Loucy (cell line): Measurements from ENCODE around the gene RBP3.

Experiments used
- H2AFZ ChIP-seq: fragments of 200-600 bp; sonication (generic); 2 replicates; pipeline ENCODE4 v1.6.0; 2016; ENCODE audit warnings: antibody characterized with exemption, mild to moderate bottlenecking, low read length, moderate library complexity
- H3F3A ChIP-seq: fragments of 200-600 bp; 2 replicates; pipeline ENCODE4 v1.6.0; 2016; ENCODE audit warnings: antibody characterized with exemption, low read depth, mild to moderate bottlenecking
- H3K27me3 ChIP-seq: fragments of 200-600 bp; sonication (generic); 2 replicates; pipeline ENCODE4 v1.6.1; 2014; ENCODE audit warnings: low read length, mild to moderate bottlenecking; ENCODE audit not compliant: insufficient read depth, poor library complexity, severe bottlenecking
- H3K36me3 ChIP-seq: fragments of 200-600 bp; sonication (generic); 2 replicates; pipeline ENCODE4 v1.6.1; 2016; ENCODE audit warnings: low read length; ENCODE audit not compliant: insufficient read depth
- H3K4me1 ChIP-seq: fragments of 200-600 bp; sonication (generic); 2 replicates; pipeline ENCODE4 v1.5.1; 2014; ENCODE audit warnings: low read length, mild to moderate bottlenecking; ENCODE audit not compliant: insufficient read depth, poor library complexity, severe bottlenecking
- H3K4me2 ChIP-seq: fragments of 200-600 bp; sonication (generic); 2 replicates; pipeline ENCODE4 v1.6.0; 2014; ENCODE audit warnings: antibody characterized with exemption, low read length, low read depth, mild to moderate bottlenecking; ENCODE audit not compliant: poor library complexity, severe bottlenecking
- H3K4me3 ChIP-seq: fragments of 200-600 bp; sonication (generic); 2 replicates; pipeline ENCODE4 v1.5.1; 2014; ENCODE audit warnings: low read length, mild to moderate bottlenecking, mixed read lengths; ENCODE audit not compliant: poor library complexity, severe bottlenecking
- H3K79me2 ChIP-seq: fragments of 200-600 bp; sonication (generic); 2 replicates; pipeline ENCODE4 v1.6.1; 2014; ENCODE audit warnings: low read length; ENCODE audit not compliant: insufficient read depth
- H3K9ac ChIP-seq: fragments of 200-600 bp; sonication (generic); 2 replicates; pipeline ENCODE4 v1.6.0; 2014; ENCODE audit warnings: mild to moderate bottlenecking, low read depth, low read length, moderate library complexity; ENCODE audit not compliant: poor library complexity, severe bottlenecking
- H3K9me2 ChIP-seq: fragments of 200-600 bp; sonication (generic); replicated peaks from 2 replicates; pipeline ENCODE4 v1.6.1; 2016; ENCODE audit warnings: low read depth, low read length, mixed read lengths
- H3K9me3 ChIP-seq: fragments of 200-600 bp; sonication (generic); 2 replicates; pipeline ENCODE4 v1.6.1; 2014; ENCODE audit warnings: mild to moderate bottlenecking, antibody characterized with exemption, low read length, low read depth; ENCODE audit not compliant: insufficient read depth
- H4K20me1 ChIP-seq: fragments of 200-600 bp; sonication (generic); 2 replicates; pipeline ENCODE4 v1.6.0; 2014; ENCODE audit warnings: antibody characterized with exemption, low read length, mild to moderate bottlenecking; ENCODE audit not compliant: insufficient read depth, poor library complexity, severe bottlenecking
- EZH2phosphoT487 ChIP-seq: fragments of 200-600 bp; IDR thresholded peaks from 2 replicates; pipeline ENCODE4 v1.6.1; 2018; ENCODE audit warnings: antibody characterized with exemption, mild to moderate bottlenecking, moderate library complexity, borderline replicate concordance
- TF ChIP-seq, protein P1 (sequence below): fragments of 200-600 bp; sonication (generic); conservative IDR thresholded peaks from 2 replicates; pipeline ENCODE4 v1.5.1; 2014; ENCODE audit warnings: mild to moderate bottlenecking, antibody characterized with exemption, low read length

RBP3 gene

GRCh38 chr10:47332946-47333345 lies 15.2 kb upstream of the RBP3 start:
- no peaks in the 10 kb centered on the region for H4K20me1 ChIP-seq
- H3K4me3 ChIP-seq: no peak overlapping the region
- H3K4me2 ChIP-seq: no peak overlapping the region
- H3K9me2 ChIP-seq: no peaks in the 10 kb centered on the region
- H3K79me2 ChIP-seq: no peaks in the 10 kb centered on the region
- no peak overlapping the region for H3K9ac ChIP-seq
- no peak for TF ChIP-seq EZH2phosphoT487
- TF ChIP-seq, protein P1, sequence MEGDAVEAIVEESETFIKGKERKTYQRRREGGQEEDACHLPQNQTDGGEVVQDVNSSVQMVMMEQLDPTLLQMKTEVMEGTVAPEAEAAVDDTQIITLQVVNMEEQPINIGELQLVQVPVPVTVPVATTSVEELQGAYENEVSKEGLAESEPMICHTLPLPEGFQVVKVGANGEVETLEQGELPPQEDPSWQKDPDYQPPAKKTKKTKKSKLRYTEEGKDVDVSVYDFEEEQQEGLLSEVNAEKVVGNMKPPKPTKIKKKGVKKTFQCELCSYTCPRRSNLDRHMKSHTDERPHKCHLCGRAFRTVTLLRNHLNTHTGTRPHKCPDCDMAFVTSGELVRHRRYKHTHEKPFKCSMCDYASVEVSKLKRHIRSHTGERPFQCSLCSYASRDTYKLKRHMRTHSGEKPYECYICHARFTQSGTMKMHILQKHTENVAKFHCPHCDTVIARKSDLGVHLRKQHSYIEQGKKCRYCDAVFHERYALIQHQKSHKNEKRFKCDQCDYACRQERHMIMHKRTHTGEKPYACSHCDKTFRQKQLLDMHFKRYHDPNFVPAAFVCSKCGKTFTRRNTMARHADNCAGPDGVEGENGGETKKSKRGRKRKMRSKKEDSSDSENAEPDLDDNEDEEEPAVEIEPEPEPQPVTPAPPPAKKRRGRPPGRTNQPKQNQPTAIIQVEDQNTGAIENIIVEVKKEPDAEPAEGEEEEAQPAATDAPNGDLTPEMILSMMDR: no peak
- H3K36me3 ChIP-seq: no peaks in the 10 kb centered on the region
- no peaks in the 10 kb centered on the region for H3K9me3 ChIP-seq
- H3K4me1 ChIP-seq: no peaks in the 10 kb centered on the region
- H3F3A ChIP-seq: no peaks in the 10 kb centered on the region
- no peaks in the 10 kb centered on the region for H3K27me3 ChIP-seq
- no peak overlapping the region for H2AFZ ChIP-seq

DNA sequence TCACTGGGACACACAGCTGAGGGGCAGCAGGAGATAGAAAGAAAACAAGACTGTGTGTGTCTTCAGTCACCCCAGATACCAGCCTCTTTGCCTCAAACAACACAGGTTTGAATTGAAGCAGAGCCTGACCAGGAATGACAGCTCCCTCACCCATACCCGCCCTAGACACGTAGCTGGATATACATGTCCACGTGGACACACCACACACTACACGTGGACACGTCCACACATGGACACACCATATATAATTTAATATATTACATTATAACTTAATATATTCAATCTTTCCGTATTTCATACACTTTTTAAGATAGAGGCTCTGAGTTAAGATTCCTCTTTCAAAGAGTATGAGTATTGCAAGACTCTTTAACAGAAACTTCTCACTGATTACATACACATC lies 14.6 kb upstream of the RBP3 start:
- Histone ChIP-seq H3K36me3 (no peaks in the 10 kb centered on the region), H3K27me3 (no peaks in the 10 kb centered on the region), H3K4me3 (no peak overlapping the region), H4K20me1 (no peaks in the 10 kb centered on the region), H3K9me2 (no peaks in the 10 kb centered on the region), H3K4me1 (no peaks in the 10 kb centered on the region), H2AFZ (no peak overlapping the region), H3K9ac (no peak overlapping the region), H3K4me2 (no peak overlapping the region), H3K79me2 (no peaks in the 10 kb centered on the region), H3F3A (no peaks in the 10 kb centered on the region), H3K9me3 (no peaks in the 10 kb centered on the region)
- TF ChIP-seq, protein P1: no peak
- TF ChIP-seq EZH2phosphoT487: no peak

- H3F3A ChIP-seq: no peaks in the 10 kb centered on the region
- no peak overlapping the region for H3K4me3 ChIP-seq
- no peak overlapping the region for H2AFZ ChIP-seq
- H3K79me2 ChIP-seq: no peaks in the 10 kb centered on the region
- H4K20me1 ChIP-seq: no peaks in the 10 kb centered on the region
- no peak overlapping the region for H3K4me2 ChIP-seq
- H3K36me3 ChIP-seq: no peaks in the 10 kb centered on the region
- H3K9me3 ChIP-seq: no peaks in the 10 kb centered on the region
- no peaks in the 10 kb centered on the region for H3K27me3 ChIP-seq
- no peak overlapping the region for H3K9ac ChIP-seq
- TF ChIP-seq EZH2phosphoT487: no peak
- TF ChIP-seq, protein P1: no peak
- H3K4me1 ChIP-seq: no peaks in the 10 kb centered on the region
- no peaks in the 10 kb centered on the region for H3K9me2 ChIP-seq
Observed at GRCh38 chr10:47334466-47335295, 13.5 kb upstream of the RBP3 start.
